Measurements from ENCODE around the gene NR4A1. TPM values are rescaled to one million over a fixed set of nuclear protein-coding genes. Genes with fewer than 3 reads are reported as not detected.

NR4A1 gene
- total RNA-seq, 1 experiment from 2014 or later = 12.5 TPM

GRCh38 chr12:52049688-52050087, 1.6 kb upstream of the NR4A1 start:
- Histone ChIP-seq H3K4me3 (ENCODE audit: low read depth, low read length, poor library complexity, severe bottlenecking) (no peak overlapping the region), H3K27me3 (replicated peaks; ENCODE audit: insufficient read depth, low read depth, low read length, poor library complexity) (no peaks in the 10 kb centered on the region), H3K4me1 (ENCODE audit: insufficient read depth, low read length, poor library complexity, severe bottlenecking) (peaks cover 12% of the 10 kb centered on the region), H3K36me3 (ENCODE audit: insufficient read depth, low read length, poor library complexity, severe bottlenecking) (peaks cover 3% of the 10 kb centered on the region), H3K27ac (ENCODE audit: low read depth, low read length, poor library complexity, severe bottlenecking) (no peak overlapping the region), H3K9me3 (ENCODE audit: low read depth, low read length, poor library complexity, severe bottlenecking) (no peaks in the 10 kb centered on the region)
- intact Hi-C loops (cut with micrococcal nuclease; ENCODE audit: unreplicated experiment) = no loop called here
- no TSS peak for BruUV-seq (replicated peaks)
- DNase-seq (ENCODE audit: low spot score) = no peak
- POLR2A ChIA-PET (ENCODE audit: low non-redundant PET) = no interaction called here
- TF ChIP-seq CTCF (conservative IDR thresholded peaks at IDR 0.05; ENCODE audit: low read depth, low read length) (no peak), EZH2 (IDR thresholded peaks at IDR 0.05; ENCODE audit: borderline replicate concordance, low read depth, low read length, poor library complexity, severe bottlenecking) (no peak)
- CTCF ChIA-PET = no interaction called here

GRCh38 chr12:52050116-52050757, 1.0 kb upstream of the NR4A1 start:
- intact Hi-C loops (cut with micrococcal nuclease; ENCODE audit: unreplicated experiment) = no loop called here
- no peak for TF ChIP-seq CTCF (conservative IDR thresholded peaks at IDR 0.05; ENCODE audit: low read depth, low read length)
- no peak for TF ChIP-seq EZH2 (IDR thresholded peaks at IDR 0.05; ENCODE audit: borderline replicate concordance, low read depth, low read length, poor library complexity, severe bottlenecking)
- Histone ChIP-seq H3K36me3 (ENCODE audit: insufficient read depth, low read length, poor library complexity, severe bottlenecking) (peaks cover 8% of the 10 kb centered on the region), H3K27me3 (replicated peaks; ENCODE audit: insufficient read depth, low read depth, low read length, poor library complexity) (no peaks in the 10 kb centered on the region), H3K9me3 (ENCODE audit: low read depth, low read length, poor library complexity, severe bottlenecking) (no peaks in the 10 kb centered on the region), H3K27ac (ENCODE audit: low read depth, low read length, poor library complexity, severe bottlenecking) (peak overlapping the region; percentile 99), H3K4me3 (ENCODE audit: low read depth, low read length, poor library complexity, severe bottlenecking) (peak overlapping the region; percentile 60), H3K4me1 (ENCODE audit: insufficient read depth, low read length, poor library complexity, severe bottlenecking) (peaks cover 12% of the 10 kb centered on the region)
- TSS peak; percentile 86 for BruUV-seq (replicated peaks)
- POLR2A ChIA-PET (ENCODE audit: low non-redundant PET) = no interaction called here
- no peak for DNase-seq (ENCODE audit: low spot score)
- CTCF ChIA-PET = no interaction called here

GRCh38 chr12:52052468-52053186, 1.4 kb downstream of the NR4A1 start:
- no peak for DNase-seq (ENCODE audit: low spot score)
- CTCF ChIA-PET = interaction anchor here (1.4 kb wide), 1 partner anchor 27 kb away, joined by 3 read pairs; no protein-coding TSS in a partner anchor
- Histone ChIP-seq H3K4me1 (ENCODE audit: insufficient read depth, low read length, poor library complexity, severe bottlenecking) (peaks cover 12% of the 10 kb centered on the region), H3K36me3 (ENCODE audit: insufficient read depth, low read length, poor library complexity, severe bottlenecking) (peaks cover 14% of the 10 kb centered on the region), H3K9me3 (ENCODE audit: low read depth, low read length, poor library complexity, severe bottlenecking) (no peaks in the 10 kb centered on the region), H3K27ac (ENCODE audit: low read depth, low read length, poor library complexity, severe bottlenecking) (no peak overlapping the region), H3K27me3 (replicated peaks; ENCODE audit: insufficient read depth, low read depth, low read length, poor library complexity) (no peaks in the 10 kb centered on the region), H3K4me3 (ENCODE audit: low read depth, low read length, poor library complexity, severe bottlenecking) (no peak overlapping the region)
- BruUV-seq (replicated peaks) = no TSS peak
- TF ChIP-seq CTCF (conservative IDR thresholded peaks at IDR 0.05; ENCODE audit: low read depth, low read length) (no peak), EZH2 (IDR thresholded peaks at IDR 0.05; ENCODE audit: borderline replicate concordance, low read depth, low read length, poor library complexity, severe bottlenecking) (no peak)
- intact Hi-C loops (cut with micrococcal nuclease; ENCODE audit: unreplicated experiment) = no loop called here
- POLR2A ChIA-PET (ENCODE audit: low non-redundant PET) = interaction anchor here (1.7 kb wide), 1 partner anchor 20 kb away, joined by 19 read pairs; no protein-coding TSS in a partner anchor

Measured in A673 (cell line).